WTC11 (cell line): ENCODE results near the gene MSANTD2. TPM values are rescaled to one million over a fixed set of nuclear protein-coding genes. Genes with fewer than 3 reads are reported as not detected.

Source experiments
- ATAC-seq: fragments of 200-7000 bp; cut with Tn5 transposase; 2 replicates; pipeline ENCODE4 v1.10.0; 2021; ENCODE audit warnings: mild to moderate bottlenecking, moderate library complexity
- CTCF ChIA-PET: fragments of 300-600 bp; sonication (Branson Sonifier 250); formaldehyde crosslinking; loops from one replicate; lab custom pipeline; 2021; ENCODE audit warnings: antibody characterized with exemption; lab: Charles Lee
- POLR2A ChIA-PET: fragments of 350-600 bp; sonication (Branson Sonifier 250); formaldehyde crosslinking; loops from one replicate; lab custom pipeline; 2021; ENCODE audit warnings: antibody characterized with exemption; lab: Charles Lee
- DNase-seq: peaks from one replicate; pipeline ENCODE4 v3.0.0; 2021; ENCODE audit warnings: low spot score
- H3K27ac Mint-ChIP-seq: 2 replicates; pipeline ENCODE4 v1.8.0; 2021; ENCODE audit warnings: mixed read lengths
- H3K27me3 Mint-ChIP-seq: 2 replicates; pipeline ENCODE4 v1.8.0; 2021; ENCODE audit warnings: low read depth, mild to moderate bottlenecking, moderate library complexity, mixed read lengths
- H3K36me3 Mint-ChIP-seq: 2 replicates; pipeline ENCODE4 v1.8.0; 2021; ENCODE audit warnings: mixed read lengths
- H3K4me1 Mint-ChIP-seq: 2 replicates; pipeline ENCODE4 v1.8.0; 2022; ENCODE audit warnings: mixed read lengths
- H3K4me3 Mint-ChIP-seq: 2 replicates; pipeline ENCODE4 v1.8.0; 2021; ENCODE audit warnings: mild to moderate bottlenecking, moderate library complexity, mixed read lengths
- H3K9me3 Mint-ChIP-seq: 2 replicates; pipeline ENCODE4 v1.8.0; 2021; ENCODE audit warnings: mixed read lengths
- CREM ChIP-seq: sonication (generic); formaldehyde crosslinking; IDR thresholded peaks from 2 replicates; pipeline ENCODE4 v1.8.1; 2022; ENCODE audit warnings: mild to moderate bottlenecking, missing genetic modification reagents, moderate library complexity
- FOXJ3 ChIP-seq: sonication (generic); formaldehyde crosslinking; IDR thresholded peaks from 2 replicates; pipeline ENCODE4 v1.9.0; 2021; ENCODE audit warnings: missing genetic modification reagents, mild to moderate bottlenecking, borderline replicate concordance
- FOXP1 ChIP-seq: sonication (generic); formaldehyde crosslinking; IDR thresholded peaks from 2 replicates; pipeline ENCODE4 v1.8.0; 2022; ENCODE audit warnings: missing genetic modification reagents, mild to moderate bottlenecking, moderate library complexity, borderline replicate concordance
- GRHL2 ChIP-seq: fragments of 250-450 bp; sonication (Bioruptor Pico); IDR thresholded peaks from 2 replicates; pipeline ENCODE4 v1.8.0; 2022; ENCODE audit warnings: mild to moderate bottlenecking, moderate library complexity; ENCODE audit not compliant: insufficient replicate concordance, severe bottlenecking
- KAT7 ChIP-seq: sonication (generic); formaldehyde crosslinking; IDR thresholded peaks from 2 replicates; pipeline ENCODE4 v1.8.1; 2023; ENCODE audit warnings: missing genetic modification reagents, mild to moderate bottlenecking, borderline replicate concordance
- SMAD4 ChIP-seq: sonication (generic); formaldehyde crosslinking; IDR thresholded peaks from 2 replicates; pipeline ENCODE4 v1.8.0; 2022; ENCODE audit warnings: mild to moderate bottlenecking, missing genetic modification reagents
- TCF7 ChIP-seq: sonication (generic); formaldehyde crosslinking; IDR thresholded peaks from 2 replicates; pipeline ENCODE4 v1.8.0; 2022; ENCODE audit warnings: mild to moderate bottlenecking, low read depth, missing genetic modification reagents, moderate library complexity
- TP53 ChIP-seq: sonication (generic); formaldehyde crosslinking; IDR thresholded peaks from 2 replicates; pipeline ENCODE4 v1.8.1; 2023; ENCODE audit warnings: mild to moderate bottlenecking, missing genetic modification reagents
- ZNF138 ChIP-seq: sonication (generic); formaldehyde crosslinking; conservative IDR thresholded peaks from 2 replicates; pipeline ENCODE4 v1.8.1; 2022; ENCODE audit warnings: mild to moderate bottlenecking, moderate library complexity, missing genetic modification reagents
- ZNF232 ChIP-seq: sonication (generic); formaldehyde crosslinking; IDR thresholded peaks from 2 replicates; pipeline ENCODE4 v1.8.0; 2022; ENCODE audit warnings: mild to moderate bottlenecking, missing genetic modification reagents
- ZNF423 ChIP-seq: fragments of 250-450 bp; sonication (Bioruptor Pico); IDR thresholded peaks from 2 replicates; pipeline ENCODE4 v2.1.2; 2022; ENCODE audit warnings: mild to moderate bottlenecking, moderate library complexity
- total RNA-seq: library from RNA; stranded (reverse); gene quantifications from 3 replicates; pipeline ENCODE4 v1.2.3, GENCODE V29; 2021
- TF ChIP-seq, protein P1 (sequence below): sonication (generic); formaldehyde crosslinking; IDR thresholded peaks from 2 replicates; pipeline ENCODE4 v1.8.0; 2022; ENCODE audit warnings: missing genetic modification reagents
- TF ChIP-seq, protein P2 (sequence below): sonication (generic); formaldehyde crosslinking; IDR thresholded peaks from 2 replicates; pipeline ENCODE4 v1.8.0; 2023; ENCODE audit warnings: missing genetic modification reagents, mild to moderate bottlenecking, borderline replicate concordance
- TF ChIP-seq, protein P3 (sequence below): fragments of 200-600 bp; IDR thresholded peaks from 2 replicates; pipeline ENCODE4 v1.8.0; 2022; ENCODE audit warnings: antibody characterized with exemption
- TF ChIP-seq, protein P4 (sequence below): sonication (generic); formaldehyde crosslinking; IDR thresholded peaks from 2 replicates; pipeline ENCODE4 v1.8.1; 2022; ENCODE audit warnings: low read depth, mild to moderate bottlenecking, moderate library complexity, missing genetic modification reagents, borderline replicate concordance
- TF ChIP-seq, protein P5 (sequence below): sonication (generic); formaldehyde crosslinking; IDR thresholded peaks from 2 replicates; pipeline ENCODE4 v1.8.0; 2022; ENCODE audit warnings: mild to moderate bottlenecking, missing genetic modification reagents
- TF ChIP-seq, protein P6 (sequence below): sonication (generic); formaldehyde crosslinking; IDR thresholded peaks from 2 replicates; pipeline ENCODE4 v1.8.1; 2023; ENCODE audit warnings: mild to moderate bottlenecking, missing genetic modification reagents, moderate library complexity
- TF ChIP-seq, protein P7 (sequence below): sonication (generic); formaldehyde crosslinking; IDR thresholded peaks from 2 replicates; pipeline ENCODE4 v1.8.1; 2023; ENCODE audit warnings: mild to moderate bottlenecking, missing genetic modification reagents, borderline replicate concordance
- TF ChIP-seq, protein P8 (sequence below): sonication (generic); formaldehyde crosslinking; IDR thresholded peaks from 2 replicates; pipeline ENCODE4 v1.8.1; 2022; ENCODE audit warnings: mild to moderate bottlenecking, missing genetic modification reagents, moderate library complexity, borderline replicate concordance

MSANTD2 gene
- total RNA-seq, 1 experiment from 2014 or later, result 17.5 TPM

DNA sequence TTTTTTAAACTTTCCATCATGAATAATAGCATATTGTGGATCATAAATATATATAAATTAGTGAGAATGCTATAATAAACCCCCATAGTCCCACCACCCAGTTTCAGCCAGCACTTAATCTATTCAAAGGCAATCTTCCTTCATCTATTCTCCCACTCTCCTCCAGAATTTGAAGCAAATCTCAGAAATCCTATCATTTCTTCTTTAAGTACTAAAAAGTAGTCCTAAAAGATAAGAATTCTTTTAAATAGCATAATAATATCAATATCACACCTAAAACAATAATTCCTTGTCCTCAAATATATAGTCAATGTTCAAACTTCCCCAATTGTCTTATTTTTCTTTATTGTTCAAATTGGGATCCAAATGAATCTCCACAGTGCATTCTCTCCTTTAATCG lies 40.5 kb upstream of the MSANTD2 start:
- no peaks in the 10 kb centered on the region for H3K36me3 Mint-ChIP-seq
- no peak overlapping the region for H3K4me3 Mint-ChIP-seq
- POLR2A ChIA-PET, result no interaction called here
- H3K27me3 Mint-ChIP-seq, result peaks cover 8% of the 10 kb centered on the region
- DNase-seq (no peak), ATAC-seq (no peak)
- no peak for TF ChIP-seq ZNF138 (CRISPR knock-in tag)
- no peak for TF ChIP-seq KAT7
- no peak for TF ChIP-seq ZNF232 (CRISPR knock-in tag)
- TF ChIP-seq ZNF423 (CRISPR knock-in tag), result no peak
- TF ChIP-seq SMAD4, result no peak
- TF ChIP-seq, protein P1, sequence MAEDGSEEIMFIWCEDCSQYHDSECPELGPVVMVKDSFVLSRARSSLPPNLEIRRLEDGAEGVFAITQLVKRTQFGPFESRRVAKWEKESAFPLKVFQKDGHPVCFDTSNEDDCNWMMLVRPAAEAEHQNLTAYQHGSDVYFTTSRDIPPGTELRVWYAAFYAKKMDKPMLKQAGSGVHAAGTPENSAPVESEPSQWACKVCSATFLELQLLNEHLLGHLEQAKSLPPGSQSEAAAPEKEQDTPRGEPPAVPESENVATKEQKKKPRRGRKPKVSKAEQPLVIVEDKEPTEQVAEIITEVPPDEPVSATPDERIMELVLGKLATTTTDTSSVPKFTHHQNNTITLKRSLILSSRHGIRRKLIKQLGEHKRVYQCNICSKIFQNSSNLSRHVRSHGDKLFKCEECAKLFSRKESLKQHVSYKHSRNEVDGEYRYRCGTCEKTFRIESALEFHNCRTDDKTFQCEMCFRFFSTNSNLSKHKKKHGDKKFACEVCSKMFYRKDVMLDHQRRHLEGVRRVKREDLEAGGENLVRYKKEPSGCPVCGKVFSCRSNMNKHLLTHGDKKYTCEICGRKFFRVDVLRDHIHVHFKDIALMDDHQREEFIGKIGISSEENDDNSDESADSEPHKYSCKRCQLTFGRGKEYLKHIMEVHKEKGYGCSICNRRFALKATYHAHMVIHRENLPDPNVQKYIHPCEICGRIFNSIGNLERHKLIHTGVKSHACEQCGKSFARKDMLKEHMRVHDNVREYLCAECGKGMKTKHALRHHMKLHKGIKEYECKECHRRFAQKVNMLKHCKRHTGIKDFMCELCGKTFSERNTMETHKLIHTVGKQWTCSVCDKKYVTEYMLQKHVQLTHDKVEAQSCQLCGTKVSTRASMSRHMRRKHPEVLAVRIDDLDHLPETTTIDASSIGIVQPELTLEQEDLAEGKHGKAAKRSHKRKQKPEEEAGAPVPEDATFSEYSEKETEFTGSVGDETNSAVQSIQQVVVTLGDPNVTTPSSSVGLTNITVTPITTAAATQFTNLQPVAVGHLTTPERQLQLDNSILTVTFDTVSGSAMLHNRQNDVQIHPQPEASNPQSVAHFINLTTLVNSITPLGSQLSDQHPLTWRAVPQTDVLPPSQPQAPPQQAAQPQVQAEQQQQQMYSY, result no peak
- TF ChIP-seq, protein P2, sequence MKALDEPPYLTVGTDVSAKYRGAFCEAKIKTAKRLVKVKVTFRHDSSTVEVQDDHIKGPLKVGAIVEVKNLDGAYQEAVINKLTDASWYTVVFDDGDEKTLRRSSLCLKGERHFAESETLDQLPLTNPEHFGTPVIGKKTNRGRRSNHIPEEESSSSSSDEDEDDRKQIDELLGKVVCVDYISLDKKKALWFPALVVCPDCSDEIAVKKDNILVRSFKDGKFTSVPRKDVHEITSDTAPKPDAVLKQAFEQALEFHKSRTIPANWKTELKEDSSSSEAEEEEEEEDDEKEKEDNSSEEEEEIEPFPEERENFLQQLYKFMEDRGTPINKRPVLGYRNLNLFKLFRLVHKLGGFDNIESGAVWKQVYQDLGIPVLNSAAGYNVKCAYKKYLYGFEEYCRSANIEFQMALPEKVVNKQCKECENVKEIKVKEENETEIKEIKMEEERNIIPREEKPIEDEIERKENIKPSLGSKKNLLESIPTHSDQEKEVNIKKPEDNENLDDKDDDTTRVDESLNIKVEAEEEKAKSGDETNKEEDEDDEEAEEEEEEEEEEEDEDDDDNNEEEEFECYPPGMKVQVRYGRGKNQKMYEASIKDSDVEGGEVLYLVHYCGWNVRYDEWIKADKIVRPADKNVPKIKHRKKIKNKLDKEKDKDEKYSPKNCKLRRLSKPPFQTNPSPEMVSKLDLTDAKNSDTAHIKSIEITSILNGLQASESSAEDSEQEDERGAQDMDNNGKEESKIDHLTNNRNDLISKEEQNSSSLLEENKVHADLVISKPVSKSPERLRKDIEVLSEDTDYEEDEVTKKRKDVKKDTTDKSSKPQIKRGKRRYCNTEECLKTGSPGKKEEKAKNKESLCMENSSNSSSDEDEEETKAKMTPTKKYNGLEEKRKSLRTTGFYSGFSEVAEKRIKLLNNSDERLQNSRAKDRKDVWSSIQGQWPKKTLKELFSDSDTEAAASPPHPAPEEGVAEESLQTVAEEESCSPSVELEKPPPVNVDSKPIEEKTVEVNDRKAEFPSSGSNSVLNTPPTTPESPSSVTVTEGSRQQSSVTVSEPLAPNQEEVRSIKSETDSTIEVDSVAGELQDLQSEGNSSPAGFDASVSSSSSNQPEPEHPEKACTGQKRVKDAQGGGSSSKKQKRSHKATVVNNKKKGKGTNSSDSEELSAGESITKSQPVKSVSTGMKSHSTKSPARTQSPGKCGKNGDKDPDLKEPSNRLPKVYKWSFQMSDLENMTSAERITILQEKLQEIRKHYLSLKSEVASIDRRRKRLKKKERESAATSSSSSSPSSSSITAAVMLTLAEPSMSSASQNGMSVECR, result no peak
- TF ChIP-seq, protein P3, sequence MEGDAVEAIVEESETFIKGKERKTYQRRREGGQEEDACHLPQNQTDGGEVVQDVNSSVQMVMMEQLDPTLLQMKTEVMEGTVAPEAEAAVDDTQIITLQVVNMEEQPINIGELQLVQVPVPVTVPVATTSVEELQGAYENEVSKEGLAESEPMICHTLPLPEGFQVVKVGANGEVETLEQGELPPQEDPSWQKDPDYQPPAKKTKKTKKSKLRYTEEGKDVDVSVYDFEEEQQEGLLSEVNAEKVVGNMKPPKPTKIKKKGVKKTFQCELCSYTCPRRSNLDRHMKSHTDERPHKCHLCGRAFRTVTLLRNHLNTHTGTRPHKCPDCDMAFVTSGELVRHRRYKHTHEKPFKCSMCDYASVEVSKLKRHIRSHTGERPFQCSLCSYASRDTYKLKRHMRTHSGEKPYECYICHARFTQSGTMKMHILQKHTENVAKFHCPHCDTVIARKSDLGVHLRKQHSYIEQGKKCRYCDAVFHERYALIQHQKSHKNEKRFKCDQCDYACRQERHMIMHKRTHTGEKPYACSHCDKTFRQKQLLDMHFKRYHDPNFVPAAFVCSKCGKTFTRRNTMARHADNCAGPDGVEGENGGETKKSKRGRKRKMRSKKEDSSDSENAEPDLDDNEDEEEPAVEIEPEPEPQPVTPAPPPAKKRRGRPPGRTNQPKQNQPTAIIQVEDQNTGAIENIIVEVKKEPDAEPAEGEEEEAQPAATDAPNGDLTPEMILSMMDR, result no peak
- TF ChIP-seq TP53, result no peak
- TF ChIP-seq FOXJ3 (CRISPR knock-in tag), result no peak
- TF ChIP-seq TCF7 (CRISPR knock-in tag), result no peak
- TF ChIP-seq, protein P4, sequence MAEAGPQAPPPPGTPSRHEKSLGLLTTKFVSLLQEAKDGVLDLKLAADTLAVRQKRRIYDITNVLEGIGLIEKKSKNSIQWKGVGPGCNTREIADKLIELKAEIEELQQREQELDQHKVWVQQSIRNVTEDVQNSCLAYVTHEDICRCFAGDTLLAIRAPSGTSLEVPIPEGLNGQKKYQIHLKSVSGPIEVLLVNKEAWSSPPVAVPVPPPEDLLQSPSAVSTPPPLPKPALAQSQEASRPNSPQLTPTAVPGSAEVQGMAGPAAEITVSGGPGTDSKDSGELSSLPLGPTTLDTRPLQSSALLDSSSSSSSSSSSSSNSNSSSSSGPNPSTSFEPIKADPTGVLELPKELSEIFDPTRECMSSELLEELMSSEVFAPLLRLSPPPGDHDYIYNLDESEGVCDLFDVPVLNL, result no peak
- TF ChIP-seq CREM (CRISPR knock-in tag), result no peak
- TF ChIP-seq, protein P5, sequence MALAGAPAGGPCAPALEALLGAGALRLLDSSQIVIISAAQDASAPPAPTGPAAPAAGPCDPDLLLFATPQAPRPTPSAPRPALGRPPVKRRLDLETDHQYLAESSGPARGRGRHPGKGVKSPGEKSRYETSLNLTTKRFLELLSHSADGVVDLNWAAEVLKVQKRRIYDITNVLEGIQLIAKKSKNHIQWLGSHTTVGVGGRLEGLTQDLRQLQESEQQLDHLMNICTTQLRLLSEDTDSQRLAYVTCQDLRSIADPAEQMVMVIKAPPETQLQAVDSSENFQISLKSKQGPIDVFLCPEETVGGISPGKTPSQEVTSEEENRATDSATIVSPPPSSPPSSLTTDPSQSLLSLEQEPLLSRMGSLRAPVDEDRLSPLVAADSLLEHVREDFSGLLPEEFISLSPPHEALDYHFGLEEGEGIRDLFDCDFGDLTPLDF (CRISPR knock-in tag), result no peak
- TF ChIP-seq, protein P6, sequence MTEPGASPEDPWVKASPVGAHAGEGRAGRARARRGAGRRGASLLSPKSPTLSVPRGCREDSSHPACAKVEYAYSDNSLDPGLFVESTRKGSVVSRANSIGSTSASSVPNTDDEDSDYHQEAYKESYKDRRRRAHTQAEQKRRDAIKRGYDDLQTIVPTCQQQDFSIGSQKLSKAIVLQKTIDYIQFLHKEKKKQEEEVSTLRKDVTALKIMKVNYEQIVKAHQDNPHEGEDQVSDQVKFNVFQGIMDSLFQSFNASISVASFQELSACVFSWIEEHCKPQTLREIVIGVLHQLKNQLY (CRISPR knock-in tag), result no peak
- TF ChIP-seq GRHL2 (CRISPR knock-in tag), result no peak
- TF ChIP-seq, protein P7, sequence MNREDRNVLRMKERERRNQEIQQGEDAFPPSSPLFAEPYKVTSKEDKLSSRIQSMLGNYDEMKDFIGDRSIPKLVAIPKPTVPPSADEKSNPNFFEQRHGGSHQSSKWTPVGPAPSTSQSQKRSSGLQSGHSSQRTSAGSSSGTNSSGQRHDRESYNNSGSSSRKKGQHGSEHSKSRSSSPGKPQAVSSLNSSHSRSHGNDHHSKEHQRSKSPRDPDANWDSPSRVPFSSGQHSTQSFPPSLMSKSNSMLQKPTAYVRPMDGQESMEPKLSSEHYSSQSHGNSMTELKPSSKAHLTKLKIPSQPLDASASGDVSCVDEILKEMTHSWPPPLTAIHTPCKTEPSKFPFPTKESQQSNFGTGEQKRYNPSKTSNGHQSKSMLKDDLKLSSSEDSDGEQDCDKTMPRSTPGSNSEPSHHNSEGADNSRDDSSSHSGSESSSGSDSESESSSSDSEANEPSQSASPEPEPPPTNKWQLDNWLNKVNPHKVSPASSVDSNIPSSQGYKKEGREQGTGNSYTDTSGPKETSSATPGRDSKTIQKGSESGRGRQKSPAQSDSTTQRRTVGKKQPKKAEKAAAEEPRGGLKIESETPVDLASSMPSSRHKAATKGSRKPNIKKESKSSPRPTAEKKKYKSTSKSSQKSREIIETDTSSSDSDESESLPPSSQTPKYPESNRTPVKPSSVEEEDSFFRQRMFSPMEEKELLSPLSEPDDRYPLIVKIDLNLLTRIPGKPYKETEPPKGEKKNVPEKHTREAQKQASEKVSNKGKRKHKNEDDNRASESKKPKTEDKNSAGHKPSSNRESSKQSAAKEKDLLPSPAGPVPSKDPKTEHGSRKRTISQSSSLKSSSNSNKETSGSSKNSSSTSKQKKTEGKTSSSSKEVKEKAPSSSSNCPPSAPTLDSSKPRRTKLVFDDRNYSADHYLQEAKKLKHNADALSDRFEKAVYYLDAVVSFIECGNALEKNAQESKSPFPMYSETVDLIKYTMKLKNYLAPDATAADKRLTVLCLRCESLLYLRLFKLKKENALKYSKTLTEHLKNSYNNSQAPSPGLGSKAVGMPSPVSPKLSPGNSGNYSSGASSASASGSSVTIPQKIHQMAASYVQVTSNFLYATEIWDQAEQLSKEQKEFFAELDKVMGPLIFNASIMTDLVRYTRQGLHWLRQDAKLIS, result no peak
- TF ChIP-seq FOXP1 (CRISPR knock-in tag), result no peak
- TF ChIP-seq, protein P8, sequence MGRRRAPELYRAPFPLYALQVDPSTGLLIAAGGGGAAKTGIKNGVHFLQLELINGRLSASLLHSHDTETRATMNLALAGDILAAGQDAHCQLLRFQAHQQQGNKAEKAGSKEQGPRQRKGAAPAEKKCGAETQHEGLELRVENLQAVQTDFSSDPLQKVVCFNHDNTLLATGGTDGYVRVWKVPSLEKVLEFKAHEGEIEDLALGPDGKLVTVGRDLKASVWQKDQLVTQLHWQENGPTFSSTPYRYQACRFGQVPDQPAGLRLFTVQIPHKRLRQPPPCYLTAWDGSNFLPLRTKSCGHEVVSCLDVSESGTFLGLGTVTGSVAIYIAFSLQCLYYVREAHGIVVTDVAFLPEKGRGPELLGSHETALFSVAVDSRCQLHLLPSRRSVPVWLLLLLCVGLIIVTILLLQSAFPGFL (CRISPR knock-in tag), result no peak
- peaks cover 38% of the 10 kb centered on the region for H3K4me1 Mint-ChIP-seq
- no peak overlapping the region for H3K27ac Mint-ChIP-seq
- no peaks in the 10 kb centered on the region for H3K9me3 Mint-ChIP-seq
- CTCF ChIA-PET, result interaction anchor here (3.5 to 5.1 kb wide), 2 partner anchors 36 to 78 kb away, joined by 22 to 44 read pairs; partner anchors contain the start of gene ESAM
